Smooth muscle cell (in vitro differentiated cells): Measurements from ENCODE around the gene FBXL7. TPM values are rescaled to one million over a fixed set of nuclear protein-coding genes. Genes with fewer than 3 reads are reported as not detected.

Source experiments
- DNase-seq: peaks from one replicate; lab custom pipeline; 2025; ENCODE audit not compliant: unreplicated experiment; lab: John Stamatoyannopoulos, UW
- H2AFZ ChIP-seq: fragments of 200-600 bp; sonication (generic); 2 replicates; pipeline ENCODE4 v1.6.0; 2016; ENCODE audit warnings: antibody characterized with exemption, low read depth, mild to moderate bottlenecking
- H3F3A ChIP-seq: fragments of 200-600 bp; sonication (generic); 2 replicates; pipeline ENCODE4 v1.6.0; 2017; ENCODE audit warnings: antibody characterized with exemption, low read depth
- H3K27ac ChIP-seq: fragments of 200-600 bp; sonication (generic); 2 replicates; pipeline ENCODE4 v1.5.1; 2016; ENCODE audit warnings: low read depth, mild to moderate bottlenecking
- H3K27me3 ChIP-seq: fragments of 200-600 bp; sonication (generic); 2 replicates; pipeline ENCODE4 v1.6.1; 2016; ENCODE audit warnings: low read depth, mild to moderate bottlenecking
- H3K36me3 ChIP-seq: fragments of 200-600 bp; sonication (generic); 2 replicates; pipeline ENCODE4 v1.5.1; 2016; ENCODE audit warnings: low read depth
- H3K4me1 ChIP-seq: fragments of 200-600 bp; sonication (generic); 2 replicates; pipeline ENCODE4 v1.5.1; 2016; ENCODE audit warnings: low read depth
- H3K4me2 ChIP-seq: fragments of 200-600 bp; sonication (generic); 2 replicates; pipeline ENCODE4 v1.6.0; 2016; ENCODE audit warnings: mild to moderate bottlenecking
- H3K4me3 ChIP-seq: fragments of 200-600 bp; sonication (generic); 2 replicates; pipeline ENCODE4 v1.5.1; 2016; ENCODE audit warnings: mild to moderate bottlenecking
- H3K79me2 ChIP-seq: fragments of 200-600 bp; sonication (generic); 2 replicates; pipeline ENCODE4 v1.6.0; 2016; ENCODE audit warnings: low read depth, mild to moderate bottlenecking
- H3K9ac ChIP-seq: fragments of 200-600 bp; sonication (generic); 2 replicates; pipeline ENCODE4 v1.6.0; 2016; ENCODE audit warnings: low read depth
- H3K9me3 ChIP-seq: fragments of 200-600 bp; sonication (generic); replicated peaks from 2 replicates; pipeline ENCODE4 v1.5.1; 2016; ENCODE audit warnings: low read depth
- H4K20me1 ChIP-seq: fragments of 200-600 bp; sonication (generic); 2 replicates; pipeline ENCODE4 v1.6.0; 2016; ENCODE audit warnings: low read depth
- CTCF ChIP-seq: fragments of 200-600 bp; sonication (generic); IDR thresholded peaks from 2 replicates; pipeline ENCODE4 v1.5.1; 2017; ENCODE audit warnings: borderline replicate concordance, mild to moderate bottlenecking, antibody characterized with exemption; ENCODE audit not compliant: insufficient read depth, poor library complexity, severe bottlenecking
- WGBS: methylation state at CpG from one replicate; pipeline ENCODE4 v1.1.7; 2016; ENCODE audit warnings: low lambda C conversion rate; 5-methylcytosine and 5-hydroxymethylcytosine counted together
- polyA plus RNA-seq: library from polyadenylated mRNA; unstranded; fragments of >200 nt; fragmentation: Nextera tagmentation; extraction: Ambion mirVana; gene quantifications from 2 replicates; pipeline ENCODE4 v1.2.1, GENCODE V29; 2016
- total RNA-seq: library from RNA; depleted of rRNA; stranded (reverse); fragments of >200 nt; gene quantifications from 2 replicates; pipeline ENCODE4 v1.2.3, GENCODE V29; 2014

FBXL7 gene
- total and polyA plus RNA-seq, 2 experiments from 2014 or later: 20.2 to 21.0 TPM

GRCh38 chr5:15518786-15519185, 18.8 kb downstream of the FBXL7 start:
- no peak for DNase-seq
- no peaks in the 10 kb centered on the region for H3K9me3 ChIP-seq
- peaks cover 70% of the 10 kb centered on the region for H3K79me2 ChIP-seq
- H3K4me1 ChIP-seq: peaks cover 6% of the 10 kb centered on the region
- TF ChIP-seq CTCF: no peak
- H2AFZ ChIP-seq: no peak overlapping the region
- H3K36me3 ChIP-seq: no peaks in the 10 kb centered on the region
- peaks cover 86% of the 10 kb centered on the region for H4K20me1 ChIP-seq
- H3F3A ChIP-seq: no peaks in the 10 kb centered on the region
- no peak overlapping the region for H3K9ac ChIP-seq
- 88% methylated on average over 9 of the region's 9 CpGs for WGBS
- no peak overlapping the region for H3K27ac ChIP-seq
- H3K27me3 ChIP-seq: no peaks in the 10 kb centered on the region
- H3K4me3 ChIP-seq: no peak overlapping the region
- H3K4me2 ChIP-seq: no peak overlapping the region

GRCh38 chr5:15520856-15521255, 20.9 kb downstream of the FBXL7 start:
- no peak for DNase-seq
- 89% methylated on average over 5 of the region's 5 CpGs for WGBS
- TF ChIP-seq CTCF: no peak
- Histone ChIP-seq H3K79me2 (peaks cover 69% of the 10 kb centered on the region), H4K20me1 (peaks cover 87% of the 10 kb centered on the region), H3K36me3 (no peaks in the 10 kb centered on the region), H3K9ac (no peak overlapping the region), H3K27ac (no peak overlapping the region), H3K4me2 (peak overlapping the region; percentile 48), H2AFZ (no peak overlapping the region), H3K27me3 (no peaks in the 10 kb centered on the region), H3K4me3 (no peak overlapping the region), H3K4me1 (peaks cover 6% of the 10 kb centered on the region), H3F3A (no peaks in the 10 kb centered on the region), H3K9me3 (no peaks in the 10 kb centered on the region)

- Histone ChIP-seq H3K79me2 (peaks cover 62% of the 10 kb centered on the region), H3K9ac (no peak overlapping the region), H3K4me1 (peaks cover 6% of the 10 kb centered on the region), H3K9me3 (no peaks in the 10 kb centered on the region), H3K4me3 (peak overlapping the region; percentile 11), H3F3A (no peaks in the 10 kb centered on the region), H2AFZ (no peak overlapping the region), H3K4me2 (peak overlapping the region; percentile 48), H3K27me3 (no peaks in the 10 kb centered on the region), H3K27ac (no peak overlapping the region), H4K20me1 (peaks cover 87% of the 10 kb centered on the region), H3K36me3 (no peaks in the 10 kb centered on the region)
- DNase-seq: no peak
- 40% methylated on average over 8 of the region's 8 CpGs for WGBS
- no peak for TF ChIP-seq CTCF
Observed at GRCh38 chr5:15521381-15522186, 21.6 kb downstream of the FBXL7 start.

- WGBS: 88% methylated on average over 3 of the region's 3 CpGs
Observed at GRCh38 chr5:15522187-15522520, 22.2 kb downstream of the FBXL7 start.

More at GRCh38 chr5:15522187-15522520, 22.2 kb downstream of the FBXL7 start:
- no peaks in the 10 kb centered on the region for H3K9me3 ChIP-seq
- H3K79me2 ChIP-seq: peaks cover 58% of the 10 kb centered on the region
- no peak overlapping the region for H3K4me2 ChIP-seq
- peaks cover 90% of the 10 kb centered on the region for H4K20me1 ChIP-seq
- no peaks in the 10 kb centered on the region for H3F3A ChIP-seq
- H3K4me3 ChIP-seq: no peak overlapping the region
- no peaks in the 10 kb centered on the region for H3K27me3 ChIP-seq
- no peak overlapping the region for H2AFZ ChIP-seq
- H3K4me1 ChIP-seq: peaks cover 6% of the 10 kb centered on the region
- no peak for TF ChIP-seq CTCF
- H3K27ac ChIP-seq: no peak overlapping the region
- H3K9ac ChIP-seq: no peak overlapping the region
- no peaks in the 10 kb centered on the region for H3K36me3 ChIP-seq
- DNase-seq: no peak
